HCT116 (cell line): ENCODE results near the gene HOMER3. TPM values are rescaled to one million over a fixed set of nuclear protein-coding genes. Genes with fewer than 3 reads are reported as not detected.

ENCODE experiments used
- CBX3 ChIP-seq: IDR thresholded peaks from 2 replicates; pipeline ENCODE4 v1.6.1; 2012; ENCODE audit warnings: low read depth
- ELF1 ChIP-seq: IDR thresholded peaks from 2 replicates; pipeline ENCODE4 v1.6.1; 2012; ENCODE audit warnings: low read depth, borderline replicate concordance
- EZH2 ChIP-seq: fragments of 200-600 bp; sonication (generic); IDR thresholded peaks from 2 replicates; pipeline ENCODE4 v1.6.1; 2017; ENCODE audit warnings: antibody characterized with exemption, mixed run types
- RAD21 ChIP-seq: IDR thresholded peaks from 2 replicates; pipeline ENCODE4 v1.6.1; 2012; ENCODE audit warnings: low read depth, mild to moderate bottlenecking
- REST ChIP-seq: IDR thresholded peaks from 2 replicates; pipeline ENCODE4 v1.6.1; 2012; ENCODE audit warnings: low read depth
- SP1 ChIP-seq: IDR thresholded peaks from 2 replicates; pipeline ENCODE4 v1.6.1; 2012; ENCODE audit warnings: low read depth
- SRF ChIP-seq: IDR thresholded peaks from 2 replicates; pipeline ENCODE4 v1.6.1; 2012; ENCODE audit warnings: low read depth
- TCF7L2 ChIP-seq: IDR thresholded peaks from 2 replicates; pipeline ENCODE4 v1.7.0; 2011; ENCODE audit warnings: borderline replicate concordance, inconsistent platforms; ENCODE audit not compliant: insufficient read depth, insufficient read length; ENCODE audit errors: extremely low read depth
- ZBTB33 ChIP-seq: IDR thresholded peaks from 2 replicates; pipeline ENCODE4 v1.6.1; 2011; ENCODE audit warnings: mild to moderate bottlenecking, low read length, moderate library complexity; ENCODE audit not compliant: insufficient replicate concordance; ENCODE audit errors: extremely low read depth
- ZFX ChIP-seq: fragments of 450-650 bp; IDR thresholded peaks from 2 replicates; pipeline ENCODE4 v1.6.1; 2017
- total RNA-seq: library from RNA; stranded (reverse); gene quantifications from one replicate; pipeline ENCODE4 v1.2.1, GENCODE V29; 2021; ENCODE audit not compliant: unreplicated experiment

HOMER3 gene
- total RNA-seq, 1 experiment from 2014 or later = 45.2 TPM

- TF ChIP-seq ZBTB33 (no peak), RAD21 (no peak), TCF7L2 (no peak), CBX3 (no peak), ELF1 (no peak), ZFX (no peak), REST (no peak), EZH2 (no peak), SP1 (no peak), SRF (no peak)
Measured at GRCh38 chr19:18893587-18894253, 47.3 kb downstream of the HOMER3 start (continued).
